CD14-positive monocyte (primary cell): ENCODE measurements around the gene CACNA1C. TPM values are rescaled to one million over a fixed set of nuclear protein-coding genes. Genes with fewer than 3 reads are reported as not detected.

Experiments used
- DNase-seq, 3 donors: peaks; one replicate each; pipeline ENCODE4 v3.0.0-alpha.2; 2011 to 2022
- H2AFZ ChIP-seq: 2 replicates; pipeline ENCODE4 v1.6.0; 2012; ENCODE audit warnings: mild to moderate bottlenecking, low read depth, low read length, inconsistent platforms; ENCODE audit not compliant: insufficient read depth, poor library complexity, severe bottlenecking
- H3K27ac ChIP-seq, 2 donors: 1 replicate in 1 of 2; 2 replicates in 1 of 2; pipeline ENCODE4 v1.5.1; 2012 to 2013; ENCODE audit warnings: low read length in 2 of 2, control low read depth in 1 of 2, inconsistent platforms in 1 of 2, low read depth in 1 of 2, mild to moderate bottlenecking in 1 of 2
- H3K27me3 ChIP-seq, 2 donors: one replicate each; pipeline versions ENCODE4 v1.6.0 to v1.6.1; 2011 to 2013; ENCODE audit warnings: low read length in 2 of 2; ENCODE audit not compliant: control insufficient read depth in 2 of 2, insufficient read depth in 2 of 2
- H3K36me3 ChIP-seq, 2 donors: replicated peaks in 1 of 2; 1 replicate in 1 of 2; 2 replicates in 1 of 2; pipeline versions ENCODE4 v1.5.1 to v1.6.1; 2012 to 2013; ENCODE audit warnings: low read length in 2 of 2, control low read depth in 1 of 2, inconsistent platforms in 1 of 2, mild to moderate bottlenecking in 1 of 2; ENCODE audit not compliant: insufficient read depth in 2 of 2, control insufficient read depth in 1 of 2
- H3K4me1 ChIP-seq, 2 donors: 1 replicate in 1 of 2; 2 replicates in 1 of 2; pipeline versions ENCODE4 v1.5.1 to v1.6.1; 2012 to 2013; ENCODE audit warnings: low read length in 2 of 2, control low read depth in 1 of 2, inconsistent platforms in 1 of 2, mild to moderate bottlenecking in 1 of 2, moderate library complexity in 1 of 2; ENCODE audit not compliant: insufficient read depth in 2 of 2, control insufficient read depth in 1 of 2
- H3K4me2 ChIP-seq: replicated peaks from 2 replicates; pipeline ENCODE3; 2012; ENCODE audit warnings: low read length, moderate library complexity, mild to moderate bottlenecking; ENCODE audit not compliant: poor library complexity, severe bottlenecking; ENCODE audit errors: extremely low read depth
- H3K4me3 ChIP-seq, 3 experiments: fragments of 200-600 bp in 1 of 3; sonication (generic) in 1 of 3; replicated peaks in 1 of 3; 1 replicate in 2 of 3; 2 replicates in 1 of 3; pipeline ENCODE4 v1.5.1; 2011 to 2013; ENCODE audit warnings: low read length in 3 of 3, mild to moderate bottlenecking in 3 of 3, control low read depth in 2 of 3, low read depth in 2 of 3, inconsistent platforms in 1 of 3, moderate library complexity in 1 of 3
- H3K79me2 ChIP-seq: 2 replicates; pipeline ENCODE4 v1.6.0; 2012; ENCODE audit warnings: mild to moderate bottlenecking, control low read depth, inconsistent platforms, low read length, moderate library complexity; ENCODE audit not compliant: insufficient read depth
- H3K9ac ChIP-seq: 2 replicates; pipeline ENCODE4 v1.6.0; 2017; ENCODE audit warnings: low read length, mild to moderate bottlenecking; ENCODE audit not compliant: insufficient read depth, poor library complexity, severe bottlenecking
- H3K9me3 ChIP-seq, 2 donors: replicated peaks in 1 of 2; 1 replicate in 1 of 2; 2 replicates in 1 of 2; pipeline versions ENCODE4 v1.5.1 to v1.6.1; 2012 to 2013; ENCODE audit warnings: low read length in 2 of 2, control low read depth in 1 of 2; ENCODE audit not compliant: control insufficient read depth in 1 of 2, insufficient read depth in 1 of 2
- H4K20me1 ChIP-seq: 2 replicates; pipeline ENCODE4 v1.6.0; 2012; ENCODE audit warnings: mild to moderate bottlenecking, low read length, control low read depth, moderate library complexity; ENCODE audit not compliant: insufficient read depth
- H3K27ac Mint-ChIP-seq, 7 donors: one replicate each; pipeline ENCODE4 v1.8.0; 2020; ENCODE audit warnings: mild to moderate bottlenecking in 7 of 7, mixed read lengths in 7 of 7, moderate library complexity in 6 of 7, inconsistent platforms in 2 of 7
- H3K27me3 Mint-ChIP-seq, 3 donors: one replicate each; pipeline ENCODE4 v1.8.0; 2021 to 2022; ENCODE audit warnings: low read depth in 3 of 3, mild to moderate bottlenecking in 3 of 3, mixed read lengths in 3 of 3, moderate library complexity in 3 of 3, inconsistent platforms in 1 of 3
- H3K36me3 Mint-ChIP-seq, 2 donors: one replicate each; pipeline ENCODE4 v1.8.0; 2020; ENCODE audit warnings: mixed read lengths in 2 of 2, inconsistent platforms in 1 of 2, mild to moderate bottlenecking in 1 of 2
- H3K4me1 Mint-ChIP-seq: one replicate; pipeline ENCODE4 v1.8.0; 2020; ENCODE audit warnings: mild to moderate bottlenecking, mixed read lengths
- H3K4me3 Mint-ChIP-seq, 2 donors: one replicate each; pipeline ENCODE4 v1.8.0; 2020; ENCODE audit warnings: mild to moderate bottlenecking in 2 of 2, mixed read lengths in 2 of 2, moderate library complexity in 1 of 2
- H3K9me3 Mint-ChIP-seq, 7 donors: one replicate each; pipeline ENCODE4 v1.8.0; 2020 to 2022; ENCODE audit warnings: mixed read lengths in 7 of 7, mild to moderate bottlenecking in 6 of 7, moderate library complexity in 6 of 7, inconsistent platforms in 2 of 7
- CTCF ChIP-seq: fragments of 200-600 bp; IDR thresholded peaks from one replicate; pipeline ENCODE4 v1.8.0; 2022; ENCODE audit warnings: antibody characterized with exemption, mild to moderate bottlenecking
- WGBS: methylation state at CpG from one replicate; pipeline ENCODE4 v1.1.5; 2013; ENCODE audit warnings: missing lambda C conversion rate; ENCODE audit not compliant: insufficient coverage; 5-methylcytosine and 5-hydroxymethylcytosine counted together
- intact Hi-C, 2 donors: fragments of 100-400 bp; cut with micrococcal nuclease; formaldehyde crosslinking; loops; one replicate each; pipeline versions ENCODE4 v1.15.0 to v1.15.1; 2023
- polyA plus RNA-seq, 3 donors: library from polyadenylated mRNA; depleted of rRNA in 1 of 3; unstranded in 2 of 3; stranded (reverse) in 1 of 3; fragments of 300-500 nt in 2 of 3; fragments of >200 nt in 1 of 3; fragmentation: Illumina TruSeq in 2 of 3; gene quantifications; 1 replicate in 2 of 3; 2 replicates in 1 of 3; pipeline ENCODE4 v1.2.3, GENCODE V29; 2012 to 2021

CACNA1C gene
- polyA plus RNA-seq, 3 donors: not detected

- Mint-ChIP-seq H3K4me1 (peaks cover 3% of the 10 kb centered on the region), H3K9me3 (peaks cover 0 to 1% (median 0%) of the 10 kb centered on the region in 7 donors), H3K36me3 (no peaks in the 10 kb centered on the region), H3K27ac (no peak overlapping the region), H3K27me3 (peaks cover 7 to 9% (median 9%) of the 10 kb centered on the region in 3 donors), H3K4me3 (no peak overlapping the region)
- DNase-seq: no peak
- intact Hi-C loops: no loop called here
- Histone ChIP-seq H3K4me3 (no peak overlapping the region), H3K36me3 (no peaks in the 10 kb centered on the region), H3K79me2 (no peaks in the 10 kb centered on the region), H2AFZ (no peak overlapping the region), H4K20me1 (no peaks in the 10 kb centered on the region), H3K4me1 (no peaks in the 10 kb centered on the region), H3K4me2 (no peak overlapping the region), H3K27ac (no peak overlapping the region), H3K9me3 (no peaks in the 10 kb centered on the region), H3K27me3 (no peaks in the 10 kb centered on the region), H3K9ac (no peak overlapping the region)
- WGBS: 100% methylated on average over 4 of the region's 8 CpGs
- TF ChIP-seq CTCF: no peak
Measured at GRCh38 chr12:2605301-2605700, 552.5 kb downstream of the CACNA1C start.

GRCh38 chr12:2606186-2606910, 553.6 kb downstream of the CACNA1C start:
- TF ChIP-seq CTCF: no peak
- H3K27me3 Mint-ChIP-seq: peaks cover 7 to 13% (median 12%) of the 10 kb centered on the region in 3 donors
- H3K4me1 ChIP-seq: no peaks in the 10 kb centered on the region
- no peaks in the 10 kb centered on the region for H3K36me3 ChIP-seq
- H3K9me3 Mint-ChIP-seq: peaks cover 0 to 2% (median 0%) of the 10 kb centered on the region in 7 donors
- 90% methylated on average over 16 of the region's 17 CpGs for WGBS
- H3K4me1 Mint-ChIP-seq: peaks cover 3% of the 10 kb centered on the region
- no peaks in the 10 kb centered on the region for H3K27me3 ChIP-seq
- no peaks in the 10 kb centered on the region for H3K79me2 ChIP-seq
- intact Hi-C loops: no loop called here
- DNase-seq: no peak
- no peaks in the 10 kb centered on the region for H3K9me3 ChIP-seq
- no peak overlapping the region for H3K27ac ChIP-seq
- H3K4me2 ChIP-seq: no peak overlapping the region
- no peak overlapping the region for H3K27ac Mint-ChIP-seq
- H3K4me3 Mint-ChIP-seq: no peak overlapping the region
- H4K20me1 ChIP-seq: no peaks in the 10 kb centered on the region
- H3K9ac ChIP-seq: no peak overlapping the region
- no peak overlapping the region for H2AFZ ChIP-seq
- H3K36me3 Mint-ChIP-seq: no peaks in the 10 kb centered on the region
- H3K4me3 ChIP-seq: no peak overlapping the region
